Fibroblast of pulmonary artery (primary cell): ENCODE measurements around the gene LGALS1.

Experiments
- DNase-seq: peaks from one replicate; pipeline ENCODE4 v3.0.0-alpha.2; 2010; ENCODE audit warnings: low read depth
- H3K4me3 ChIP-seq: replicated peaks from 2 replicates; pipeline ENCODE4 v1.5.1; 2011; ENCODE audit warnings: low read depth, mild to moderate bottlenecking, control low read depth, low read length, moderate library complexity
- CTCF ChIP-seq: IDR thresholded peaks from 2 replicates; pipeline ENCODE4 v1.5.1; 2011; ENCODE audit warnings: mild to moderate bottlenecking, control low read depth, low read length, inconsistent platforms; ENCODE audit errors: missing control alignments

LGALS1 gene

GRCh38 chr22:37659066-37659896 lies 16.2 kb upstream of the LGALS1 start:
- no peak for DNase-seq
- no peak for TF ChIP-seq CTCF
- H3K4me3 ChIP-seq: peak overlapping the region; percentile 64

GRCh38 chr22:37659897-37660708 lies 15.3 kb upstream of the LGALS1 start:
- peak overlapping the region; percentile 64 for H3K4me3 ChIP-seq
- DNase-seq: no peak
- no peak for TF ChIP-seq CTCF

- DNase-seq: no peak
- TF ChIP-seq CTCF: no peak
- no peak overlapping the region for H3K4me3 ChIP-seq
Measured at GRCh38 chr22:37660709-37661045, 14.8 kb upstream of the LGALS1 start.

GRCh38 chr22:37661160-37661924 lies 14.1 kb upstream of the LGALS1 start:
- DNase-seq: peak; percentile 74
- no peak overlapping the region for H3K4me3 ChIP-seq
- TF ChIP-seq CTCF: peak; percentile 62

- no peak for DNase-seq
- H3K4me3 ChIP-seq: no peak overlapping the region
- TF ChIP-seq CTCF: no peak
Measured at GRCh38 chr22:37662039-37662438, 13.4 kb upstream of the LGALS1 start.

- H3K4me3 ChIP-seq: no peak overlapping the region
- DNase-seq: no peak
- TF ChIP-seq CTCF: no peak
Measured at GRCh38 chr22:37663521-37664140, 11.8 kb upstream of the LGALS1 start.
